GM19025 (cell line): ENCODE measurements around the gene DNHD1.

Experiments used
- ATAC-seq: cut with Tn5 transposase; IDR thresholded peaks from one replicate; pipeline ENCODE4 v1.9.1; 2021; ENCODE audit warnings: mild to moderate bottlenecking, low read depth, moderate library complexity; ENCODE audit not compliant: unreplicated experiment

Gene DNHD1

GRCh38 chr11:6609502-6610015 is 112.5 kb downstream of the DNHD1 start:
- no peak for ATAC-seq

- no peak for ATAC-seq
These were observed 113.5 kb downstream of the DNHD1 start for GRCh38 chr11:6610591-6610990.

GRCh38 chr11:6611092-6611962 is 114.2 kb downstream of the DNHD1 start:
- no peak for ATAC-seq

- peak; percentile 21 for ATAC-seq
These were observed 114.8 kb downstream of the DNHD1 start for GRCh38 chr11:6611963-6612212.

GRCh38 chr11:6612213-6613041 is 115.3 kb downstream of the DNHD1 start, which contains the start of gene TAF10:
TSS of gene TAF10 (minus strand) at chr11:6612216. CDS start at chr11:6612189, 27 bp downstream.
- peak; percentile 89 for ATAC-seq

GRCh38 chr11:6613496-6613895 is 116.4 kb downstream of the DNHD1 start:
- no peak for ATAC-seq

GRCh38 chr11:6614446-6614845 is 117.4 kb downstream of the DNHD1 start:
- no peak for ATAC-seq

- no peak for ATAC-seq
These were observed 118.0 kb downstream of the DNHD1 start for GRCh38 chr11:6615046-6615445.

GRCh38 chr11:6615882-6616585 is 119.0 kb downstream of the DNHD1 start:
- no peak for ATAC-seq

GRCh38 chr11:6616596-6617250 is 119.6 kb downstream of the DNHD1 start:
- no peak for ATAC-seq

GRCh38 chr11:6617315-6617781 is 120.3 kb downstream of the DNHD1 start:
- ATAC-seq, result no peak

- ATAC-seq, result no peak
These were observed 121.3 kb downstream of the DNHD1 start for GRCh38 chr11:6618117-6619003.

- peak; percentile 99 for ATAC-seq
These were observed 122.1 kb downstream of the DNHD1 start, which contains the start of gene TPP1 for GRCh38 chr11:6619004-6619745. TSS of gene TPP1 (minus strand) at chr11:6619422. CDS start at chr11:6619400, 22 bp downstream.

- no peak for ATAC-seq
These were observed 123.6 kb downstream of the DNHD1 start for GRCh38 chr11:6620636-6621035.
